NCI-H2196 treated with DMSO at 0.1 percent for 48 hours (cell line): Measurements from ENCODE around the gene KRTAP5-6.

ENCODE experiments used
- DNase-seq: peaks from one replicate; lab custom pipeline; 2025; ENCODE audit not compliant: unreplicated experiment; lab: John Stamatoyannopoulos, UW

KRTAP5-6 gene

GRCh38 chr11:1732418-1733008 lies 35.5 kb downstream of the KRTAP5-6 start:
- no peak for DNase-seq

DNA sequence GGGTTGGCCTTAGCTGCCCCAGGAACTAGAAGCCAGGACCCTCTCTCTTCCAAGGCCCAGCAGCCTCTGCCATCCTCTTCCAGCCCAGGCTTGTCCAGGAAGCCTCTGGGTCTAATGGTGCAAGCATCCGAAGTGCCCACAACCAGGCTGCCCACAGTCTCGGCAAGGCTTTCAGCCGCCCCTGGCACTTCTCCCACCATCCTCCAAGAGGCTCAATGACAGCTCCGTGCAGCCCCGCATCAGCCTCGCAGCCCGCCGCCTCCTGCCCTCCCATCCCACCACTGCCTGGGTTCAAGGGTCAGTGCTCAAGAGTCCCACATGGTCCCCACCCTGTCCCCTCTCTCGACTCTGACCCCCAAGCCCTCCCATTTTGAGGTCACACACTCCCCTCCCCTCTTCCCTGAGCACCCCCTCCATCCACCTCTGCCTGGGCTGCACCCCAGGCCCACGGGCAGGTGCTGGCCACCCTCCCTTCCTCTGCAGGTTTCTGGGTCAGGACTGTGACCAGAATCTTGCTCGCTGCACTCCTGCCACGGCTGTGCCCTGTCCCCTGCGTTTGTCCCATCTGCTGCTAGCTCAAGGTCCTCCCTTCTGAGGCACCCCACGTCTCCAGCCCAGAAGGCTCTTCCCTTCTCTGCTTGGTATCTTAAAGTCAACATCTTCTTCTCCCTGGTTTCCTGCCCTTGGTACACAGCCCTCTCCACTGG lies 36.2 kb downstream of the KRTAP5-6 start:
- no peak for DNase-seq

DNA sequence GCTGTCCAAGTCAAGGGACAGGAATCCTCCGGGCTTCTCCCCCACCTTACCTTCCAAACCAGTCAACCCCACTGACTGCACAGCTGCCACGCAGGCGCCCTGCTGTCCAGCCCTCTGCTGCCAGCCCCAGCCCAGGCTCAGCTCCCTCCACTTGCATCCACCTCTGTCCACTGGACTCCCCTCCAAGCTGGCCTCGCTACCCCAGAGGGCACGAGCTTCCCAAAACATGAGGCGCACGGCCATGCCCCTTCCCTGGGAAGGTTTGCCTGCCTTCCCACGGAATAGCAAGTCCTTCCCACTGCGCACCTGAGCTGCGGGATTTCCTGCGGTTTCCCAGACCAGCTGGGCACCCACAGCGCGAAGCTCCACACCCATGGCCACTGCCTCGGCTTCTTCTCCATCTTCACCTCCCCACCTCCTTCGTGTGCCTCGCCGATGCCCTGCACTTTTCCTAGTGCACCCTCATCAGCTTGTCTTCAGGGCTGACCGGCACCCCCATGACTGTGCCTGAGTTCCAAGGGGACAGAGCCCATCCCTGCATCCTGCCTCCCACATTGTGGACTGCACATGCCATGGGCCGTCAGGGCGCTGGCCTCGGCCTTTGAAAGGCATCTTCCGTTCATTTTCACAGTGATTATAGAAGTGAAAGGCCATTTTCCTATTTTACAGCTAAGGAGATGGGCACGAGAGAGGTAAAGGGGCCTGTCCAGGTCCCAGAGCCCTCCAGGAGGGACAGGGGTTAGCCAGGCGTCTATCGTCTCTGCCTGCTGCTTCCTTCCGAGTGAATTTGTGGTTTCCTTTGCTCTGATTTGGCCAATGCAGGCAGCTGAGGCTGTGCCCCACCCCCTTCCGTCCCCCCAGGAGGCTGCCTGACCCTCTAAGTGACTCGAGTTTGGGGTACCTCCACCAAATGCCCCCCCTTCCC lies 37.0 kb downstream of the KRTAP5-6 start:
- no peak for DNase-seq

DNA sequence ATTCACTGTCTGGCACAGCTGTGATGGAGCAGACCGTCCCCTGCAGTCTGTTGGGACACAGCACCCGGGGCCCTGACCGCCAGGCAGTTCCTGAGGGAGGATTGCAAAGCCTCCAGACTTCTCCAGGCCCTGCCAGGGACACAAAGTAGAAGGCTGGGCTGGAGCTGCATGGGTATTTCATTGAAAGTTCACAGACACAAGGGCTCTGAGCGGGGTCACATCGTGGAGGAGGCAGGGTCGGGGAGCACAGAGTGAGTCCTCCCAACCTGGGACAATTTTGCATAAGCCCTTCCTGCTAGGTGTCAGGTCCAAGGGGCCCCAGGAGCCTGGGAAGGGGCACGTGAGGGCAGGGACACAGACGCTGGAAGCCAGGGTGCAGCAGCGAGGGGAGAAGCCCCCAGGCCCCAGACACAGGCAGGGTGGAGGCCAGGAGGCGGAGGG lies 37.7 kb downstream of the KRTAP5-6 start:
- DNase-seq, result no peak

GRCh38 chr11:1735271-1735670 lies 38.3 kb downstream of the KRTAP5-6 start:
- DNase-seq, result no peak

DNA sequence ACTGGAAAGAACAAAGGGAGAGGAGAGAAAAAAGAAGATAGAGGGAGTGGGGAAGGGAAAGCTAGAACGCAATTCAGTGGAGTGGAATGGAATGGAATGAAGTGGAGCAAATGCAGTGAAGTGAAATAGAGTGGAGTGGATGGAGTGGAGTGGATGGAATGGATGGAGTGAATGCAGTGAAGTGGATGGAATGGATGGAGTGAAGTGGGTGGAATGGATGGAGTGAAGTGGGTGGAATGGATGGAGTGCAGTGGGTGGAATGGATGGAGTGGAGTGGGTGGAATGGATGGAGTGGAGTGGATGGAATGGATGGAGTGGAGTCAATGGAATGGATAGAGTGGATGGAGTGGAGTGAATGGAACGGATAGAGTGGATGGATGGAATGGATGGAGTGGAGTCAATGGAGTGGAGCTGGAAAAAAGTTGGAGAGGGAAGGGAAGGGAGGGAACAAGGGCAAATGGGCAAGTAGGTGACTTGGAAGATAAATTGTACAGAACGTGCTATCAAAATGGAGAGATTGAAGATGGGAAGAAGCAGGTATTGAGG lies 39.5 kb downstream of the KRTAP5-6 start:
- no peak for DNase-seq

DNA sequence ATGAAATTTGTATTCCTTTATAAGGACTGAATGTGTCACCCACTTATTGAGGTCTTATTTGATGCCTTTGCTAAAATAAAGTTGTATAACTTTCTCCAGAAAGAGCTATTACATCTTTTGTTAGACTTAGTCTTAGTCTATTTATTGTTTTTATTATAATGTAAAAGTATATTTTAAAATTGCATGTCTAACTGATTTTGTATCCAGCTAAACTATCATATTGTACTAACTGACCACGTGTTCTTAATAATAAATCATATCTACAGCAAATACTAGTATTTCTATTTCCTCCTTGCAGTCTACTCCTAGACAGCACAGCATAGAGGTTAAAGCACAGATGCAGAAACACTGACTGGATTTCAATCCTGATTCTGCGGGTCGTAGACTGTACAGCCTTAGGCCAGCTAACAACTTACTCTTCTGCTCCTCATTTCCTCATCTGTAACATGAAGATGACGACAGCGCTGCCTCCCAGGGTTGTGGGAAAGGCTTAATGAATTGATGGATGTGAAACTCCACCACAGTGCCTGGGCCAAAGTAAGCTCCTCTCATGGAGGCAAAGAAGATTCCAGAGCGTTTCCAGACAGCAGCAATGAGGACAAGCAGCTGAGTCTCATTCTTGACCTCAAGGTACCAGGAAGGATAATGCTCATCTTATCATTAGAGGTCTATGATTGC lies 40.2 kb downstream of the KRTAP5-6 start:
- no peak for DNase-seq

DNA sequence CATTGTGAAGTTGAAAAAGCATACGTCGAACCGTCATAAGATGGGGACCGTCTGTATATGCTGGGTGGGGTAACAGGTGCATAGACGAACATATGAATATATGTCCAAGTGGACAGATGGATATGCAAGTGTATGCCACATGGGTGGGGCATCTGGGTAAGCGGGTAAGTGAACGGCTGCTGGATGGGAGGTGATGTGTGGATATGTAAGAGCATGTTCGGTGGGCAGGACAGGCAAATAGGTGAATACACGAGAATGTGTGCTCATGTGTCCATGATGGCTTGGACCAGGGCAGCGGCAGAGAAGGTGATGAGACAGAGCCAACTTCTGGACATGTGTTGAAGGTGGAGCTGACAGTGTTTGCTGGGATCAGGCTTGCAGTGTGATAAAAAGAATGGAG lies 41.4 kb downstream of the KRTAP5-6 start:
- DNase-seq, result no peak

DNA sequence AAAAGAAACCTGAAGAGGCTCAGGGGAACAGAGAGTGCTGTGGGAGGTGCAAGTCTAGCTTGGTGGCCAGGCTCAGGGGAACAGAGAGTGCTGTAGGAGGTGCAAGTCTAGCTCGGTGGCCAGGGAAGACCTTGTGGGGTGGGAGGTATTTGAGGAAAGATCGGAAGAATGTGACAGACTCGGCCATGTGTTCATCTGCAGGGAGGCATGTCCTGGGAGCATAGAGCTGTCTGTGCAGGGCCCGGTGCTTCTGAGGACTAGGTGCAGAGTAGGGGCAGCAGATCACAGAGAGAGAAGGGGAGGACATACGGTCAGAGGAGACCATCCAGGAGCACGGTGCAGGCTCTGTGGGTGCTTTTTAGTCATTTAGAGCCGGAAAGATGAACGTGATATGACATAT lies 42.6 kb downstream of the KRTAP5-6 start:
- DNase-seq, result no peak

GRCh38 chr11:1740786-1741530 lies 44.0 kb downstream of the KRTAP5-6 start:
- DNase-seq, result no peak

DNA sequence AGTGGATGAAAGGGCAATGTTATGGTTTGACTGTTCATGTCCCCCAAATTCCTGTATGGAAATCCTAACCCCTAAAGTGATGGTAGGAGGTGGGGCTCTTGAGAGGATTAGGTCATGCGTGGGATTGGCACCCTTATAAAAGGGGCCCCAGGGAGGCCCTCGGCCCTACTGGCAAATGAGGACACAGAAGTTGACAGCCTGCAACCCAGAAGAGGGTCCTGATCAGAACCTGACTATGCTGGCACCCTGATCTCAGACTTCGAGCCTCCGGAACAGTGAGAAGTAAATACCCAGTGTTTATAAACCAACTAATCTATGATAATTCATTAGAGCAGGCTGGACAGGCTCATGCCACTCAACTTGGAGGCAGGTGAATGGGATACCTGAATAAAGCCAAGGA lies 44.7 kb downstream of the KRTAP5-6 start:
- no peak for DNase-seq

GRCh38 chr11:1742371-1742770 lies 45.4 kb downstream of the KRTAP5-6 start:
- DNase-seq, result no peak

DNA sequence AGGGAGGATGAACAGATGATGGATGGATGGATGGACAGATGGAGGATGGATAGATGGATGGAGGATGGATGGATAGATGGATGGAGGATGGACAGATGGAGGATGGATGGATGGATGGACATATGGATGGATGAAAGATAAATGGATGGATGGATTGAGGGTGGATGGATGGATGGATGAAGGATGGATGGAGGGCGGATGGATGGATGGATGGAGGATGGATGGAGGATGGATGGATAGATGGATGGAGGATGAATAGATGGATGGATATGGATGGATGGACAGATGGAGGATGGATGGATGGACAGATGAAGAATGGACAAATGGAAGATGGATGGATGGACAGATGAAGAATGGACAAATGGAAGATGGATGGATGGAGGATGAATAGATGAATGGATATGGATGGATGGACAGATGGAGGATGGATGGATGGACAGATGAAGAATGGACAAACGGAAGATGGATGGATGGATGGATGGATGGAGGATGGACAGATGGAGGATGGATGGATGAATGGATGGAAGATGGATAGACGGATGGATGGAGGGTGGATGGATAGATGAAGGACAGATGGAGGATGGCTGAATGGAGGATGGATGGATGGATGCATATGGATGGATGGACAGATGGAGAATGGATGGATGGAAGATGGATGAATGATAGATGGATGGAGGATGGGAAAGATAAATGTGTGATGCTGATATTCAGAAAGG lies 46.0 kb downstream of the KRTAP5-6 start:
- no peak for DNase-seq

GRCh38 chr11:1743585-1744136 lies 46.7 kb downstream of the KRTAP5-6 start:
- no peak for DNase-seq

GRCh38 chr11:1744137-1744886 lies 47.3 kb downstream of the KRTAP5-6 start:
- DNase-seq, result no peak

GRCh38 chr11:1744891-1745700 lies 48.1 kb downstream of the KRTAP5-6 start:
- no peak for DNase-seq

GRCh38 chr11:1745701-1746320 lies 48.8 kb downstream of the KRTAP5-6 start:
- DNase-seq, result no peak
